HepG2 (cell line): ENCODE results near the gene ZIM2. TPM values are rescaled to one million over a fixed set of nuclear protein-coding genes. Genes with fewer than 3 reads are reported as not detected.

Experiments
- AHR ChIP-seq: IDR thresholded peaks from 2 replicates; pipeline ENCODE4 v1.6.1; 2018; ENCODE audit warnings: missing genetic modification reagents, missing compliant biosample characterization
- EED ChIP-seq: sonication (generic); formaldehyde crosslinking; IDR thresholded peaks from 2 replicates; pipeline ENCODE4 v1.5.0; 2020; ENCODE audit warnings: mild to moderate bottlenecking, missing genetic modification reagents
- EP300 ChIP-seq, 3 experiments: sonication (generic) in 1 of 3; formaldehyde crosslinking in 1 of 3; IDR thresholded peaks; 2 replicates each; pipeline versions ENCODE4 v1.5.1 to v1.6.1; 2011 to 2020; ENCODE audit warnings: low read depth in 2 of 3, low read length in 2 of 3, borderline replicate concordance in 1 of 3, improper control_type of control experiment in 1 of 3, mild to moderate bottlenecking in 1 of 3, missing genetic modification reagents in 1 of 3, moderate library complexity in 1 of 3
- GATA4 ChIP-seq: sonication (generic); IDR thresholded peaks from 2 replicates; pipeline ENCODE4 v1.6.1; 2016; ENCODE audit warnings: antibody characterized with exemption, low read depth, borderline replicate concordance
- HIC2 ChIP-seq: sonication (generic); formaldehyde crosslinking; IDR thresholded peaks from 2 replicates; pipeline ENCODE4 v1.9.0; 2022; ENCODE audit warnings: low read depth, missing genetic modification reagents
- HMG20A ChIP-seq: IDR thresholded peaks from 2 replicates; pipeline ENCODE4 v1.6.1; 2016; ENCODE audit warnings: borderline replicate concordance
- NFRKB ChIP-seq: fragments of 450-650 bp; IDR thresholded peaks from 2 replicates; pipeline ENCODE4 v1.6.1; 2017
- NR2C2 ChIP-seq: sonication (generic); formaldehyde crosslinking; IDR thresholded peaks from 2 replicates; pipeline ENCODE4 v1.4.0; 2020; ENCODE audit warnings: missing genetic modification reagents, mild to moderate bottlenecking, moderate library complexity, borderline replicate concordance
- SP2 ChIP-seq: sonication (generic); formaldehyde crosslinking; IDR thresholded peaks from 2 replicates; pipeline ENCODE4 v1.5.1; 2020; ENCODE audit warnings: mild to moderate bottlenecking, missing genetic modification reagents
- USF2 ChIP-seq, 2 experiments: sonication (generic) in 1 of 2; formaldehyde crosslinking in 1 of 2; IDR thresholded peaks; 2 replicates each; pipeline versions ENCODE4 v1.5.1 to v1.6.1; 2011 to 2020; ENCODE audit warnings: borderline replicate concordance in 1 of 2, low read depth in 1 of 2, low read length in 1 of 2, mild to moderate bottlenecking in 1 of 2, missing genetic modification reagents in 1 of 2, moderate library complexity in 1 of 2
- ZBTB1 ChIP-seq: sonication (generic); formaldehyde crosslinking; IDR thresholded peaks from 2 replicates; pipeline ENCODE4 v1.4.0; 2020; ENCODE audit warnings: missing genetic modification reagents, borderline replicate concordance
- ZBTB7A ChIP-seq: sonication (generic); formaldehyde crosslinking; IDR thresholded peaks from 2 replicates; pipeline ENCODE4 v1.8.0; 2022; ENCODE audit warnings: mild to moderate bottlenecking, missing genetic modification reagents
- ZNF235 ChIP-seq: sonication (generic); formaldehyde crosslinking; IDR thresholded peaks from 2 replicates; pipeline ENCODE4 v1.8.1; 2023; ENCODE audit warnings: mild to moderate bottlenecking, missing genetic modification reagents, borderline replicate concordance
- ZNF251 ChIP-seq: sonication (generic); formaldehyde crosslinking; IDR thresholded peaks from 2 replicates; pipeline ENCODE4 v1.9.0; 2021; ENCODE audit warnings: mild to moderate bottlenecking, missing genetic modification reagents
- ZNF33B ChIP-seq: sonication (generic); formaldehyde crosslinking; IDR thresholded peaks from 2 replicates; pipeline ENCODE4 v1.5.1; 2020; ENCODE audit warnings: mild to moderate bottlenecking, missing genetic modification reagents
- ZNF574 ChIP-seq: sonication (generic); formaldehyde crosslinking; IDR thresholded peaks from 2 replicates; pipeline ENCODE4 v1.4.0; 2020; ENCODE audit warnings: missing genetic modification reagents
- ZNF605 ChIP-seq: sonication (generic); formaldehyde crosslinking; IDR thresholded peaks from 2 replicates; pipeline ENCODE4 v1.8.0; 2022; ENCODE audit warnings: mild to moderate bottlenecking, missing genetic modification reagents
- ZNF614 ChIP-seq: IDR thresholded peaks from 2 replicates; pipeline ENCODE4 v1.6.1; 2018; ENCODE audit warnings: missing biosample characterization, missing genetic modification reagents, inconsistent platforms, borderline replicate concordance
- ZNF841 ChIP-seq: sonication (generic); formaldehyde crosslinking; IDR thresholded peaks from 2 replicates; pipeline ENCODE4 v1.8.1; 2023; ENCODE audit warnings: missing genetic modification reagents, borderline replicate concordance
- ZNF850 ChIP-seq: sonication (generic); formaldehyde crosslinking; conservative IDR thresholded peaks from 2 replicates; pipeline ENCODE4 v1.9.0; 2021; ENCODE audit warnings: mild to moderate bottlenecking, missing genetic modification reagents
- ZSCAN21 ChIP-seq: sonication (generic); formaldehyde crosslinking; IDR thresholded peaks from 2 replicates; pipeline ENCODE4 v1.8.0; 2022; ENCODE audit warnings: mild to moderate bottlenecking, missing genetic modification reagents, moderate library complexity, borderline replicate concordance
- polyA plus RNA-seq, 8 experiments: library from polyadenylated mRNA; depleted of rRNA in 3 of 8; stranded (reverse) in 7 of 8; unstranded in 1 of 8; fragments of >200 nt; fragmentation: Illumina TruSeq in 4 of 8; extraction: Trizol in 4 of 8; gene quantifications; 2 replicates each; pipeline versions ENCODE4 v1.2.1 to v1.2.3, GENCODE V29; 2011 to 2016; ENCODE audit warnings: low read depth in 4 of 8, missing spikeins in 1 of 8, mixed read lengths in 1 of 8; ENCODE audit not compliant: insufficient read depth in 1 of 8
- total RNA-seq, 5 experiments: library from RNA; depleted of rRNA; stranded (reverse); fragments of >200 nt; fragmentation: Illumina TruSeq; extraction: Trizol; gene quantifications; 2 replicates each; pipeline ENCODE4 v1.2.3, GENCODE V29; 2016; ENCODE audit warnings: low read depth in 1 of 5

The ZIM2 gene
- total and polyA plus RNA-seq, 2 of the 13 experiments (the other 11 are each of a cell fraction or from before 2014, with no cell fraction given): 7.2 to 10.3 TPM

GRCh38 chr19:56880592-56881190, 40.2 kb upstream of the ZIM2 start (continued):
- TF ChIP-seq GATA4 (peak; percentile 88; the same call in 1 of the 2 replicates), EP300 (IDR thresholded peaks at IDR 0.05; ENCODE audit: low read depth in 2 of 2, low read length in 2 of 2) (peak; percentile 24 to 96; a peak in 3 of 4 replicates), EP300 (CRISPR knock-in tag; IDR thresholded peaks at IDR 0.05; ENCODE audit: borderline replicate concordance) (peak; percentile 93; the same call in 1 of the 2 replicates), ZNF574 (peak; percentile 46; the same call in 1 of the 2 replicates), HMG20A (CRISPR knock-in tag) (peak; percentile 72; the same call in 1 of the 2 replicates), ZBTB1 (CRISPR knock-in tag) (no peak), ZNF605 (CRISPR knock-in tag) (peak; percentile 85), HIC2 (peak; percentile 62; the same call in 1 of the 2 replicates), SP2 (CRISPR knock-in tag) (no peak), NR2C2 (CRISPR knock-in tag) (peak; percentile 68), ZNF251 (CRISPR knock-in tag) (no peak), NFRKB (no peak), AHR (no peak), EED (CRISPR knock-in tag) (no peak; the same call in 1 of the 2 replicates), ZNF841 (CRISPR knock-in tag) (no peak), USF2 (IDR thresholded peaks at IDR 0.05; ENCODE audit: low read depth, low read length) (no peak), USF2 (CRISPR knock-in tag; IDR thresholded peaks at IDR 0.05; ENCODE audit: borderline replicate concordance) (no peak), ZNF235 (no peak), ZBTB7A (CRISPR knock-in tag) (0 out of 2 replicates have a peak, but pooled peaks have one; percentile 13), ZNF614 (CRISPR knock-in tag) (peak; percentile 83), ZNF850 (CRISPR knock-in tag) (0 out of 2 replicates have a peak, but pooled peaks have one; percentile 43), ZNF33B (no peak), ZSCAN21 (CRISPR knock-in tag) (peak; percentile 60; the same call in 1 of the 2 replicates)
